SK-N-SH (cell line): ENCODE results near the gene ANAPC16. TPM values are rescaled to one million over a fixed set of nuclear protein-coding genes. Genes with fewer than 3 reads are reported as not detected.
A peak's percentile ranks its signal among the peaks of the same experiment; 100 is the strongest.

ENCODE experiments used
- CTCF ChIA-PET: fragments of 300-600, 350-600 bp; formaldehyde crosslinking; extraction: SDS; loops from one replicate; lab custom pipeline; 2021; lab: Yijun Ruan, JAX
- POLR2A ChIA-PET: fragments of 350-600 bp; sonication (Branson Sonifier 250); formaldehyde crosslinking; extraction: SDS; loops from one replicate; lab custom pipeline; 2020; ENCODE audit warnings: antibody characterized with exemption, inconsistent platforms; lab: Yijun Ruan, JAX
- DNase-seq: peaks from one replicate; pipeline ENCODE4 v3.0.0; 2012
- H2AFZ ChIP-seq: fragments of 200-600 bp; sonication (generic); 2 replicates; pipeline ENCODE4 v1.8.1; 2016; ENCODE audit warnings: antibody characterized with exemption, mild to moderate bottlenecking, low read depth
- H3F3A ChIP-seq: fragments of 200-600 bp; sonication (generic); replicated peaks from 2 replicates; pipeline ENCODE3; 2016; ENCODE audit warnings: antibody characterized with exemption, mild to moderate bottlenecking; ENCODE audit not compliant: insufficient read depth
- H3K27ac ChIP-seq, 2 experiments: fragments of 200-500 bp in 1 of 2; fragments of 200-600 bp in 1 of 2; sonication (Bioruptor generic) in 1 of 2; sonication (generic), shearing (Covaris generic) in 1 of 2; 2 replicates each; pipeline versions ENCODE4 v1.5.1 to v1.6.1; 2014 to 2016; ENCODE audit warnings: low read depth in 2 of 2, inconsistent platforms in 1 of 2, low read length in 1 of 2, mild to moderate bottlenecking in 1 of 2, mixed read lengths in 1 of 2
- H3K27me3 ChIP-seq: fragments of 200-600 bp; sonication (generic), shearing (Covaris generic); 2 replicates; pipeline ENCODE4 v1.6.1; 2016; ENCODE audit warnings: mixed run types; ENCODE audit not compliant: insufficient read depth
- H3K36me3 ChIP-seq, 2 experiments: fragments of 200-500 bp in 1 of 2; fragments of 200-600 bp in 1 of 2; sonication (Bioruptor generic) in 1 of 2; sonication (generic) in 1 of 2; replicated peaks in 1 of 2; 2 replicates each; pipeline versions ENCODE3 to v1.5.1; 2014 to 2016; ENCODE audit warnings: low read length in 1 of 2, mild to moderate bottlenecking in 1 of 2; ENCODE audit not compliant: insufficient read depth in 2 of 2, control insufficient read depth in 1 of 2
- H3K4me1 ChIP-seq, 2 experiments: fragments of 200-500 bp in 1 of 2; fragments of 200-600 bp in 1 of 2; sonication (Bioruptor generic) in 1 of 2; sonication (generic), shearing (Covaris generic) in 1 of 2; 2 replicates each; pipeline versions ENCODE4 v1.5.1 to v1.6.1; 2014 to 2016; ENCODE audit warnings: low read depth in 1 of 2, low read length in 1 of 2, mixed run types in 1 of 2; ENCODE audit not compliant: insufficient read depth in 2 of 2, control insufficient read depth in 1 of 2
- H3K4me2 ChIP-seq: fragments of 200-600 bp; sonication (generic), shearing (Covaris generic); 2 replicates; pipeline ENCODE4 v1.6.1; 2017; ENCODE audit warnings: mixed run types
- H3K4me3 ChIP-seq, 2 experiments: fragments of 200-500 bp in 1 of 2; fragments of 200-600 bp in 1 of 2; sonication (Bioruptor generic) in 1 of 2; sonication (generic), shearing (Covaris generic) in 1 of 2; 2 replicates each; pipeline versions ENCODE4 v1.5.1 to v1.8.1; 2014 to 2016; ENCODE audit warnings: low read depth in 2 of 2, inconsistent platforms in 1 of 2, low read length in 1 of 2, mild to moderate bottlenecking in 1 of 2, mixed read lengths in 1 of 2, moderate library complexity in 1 of 2
- H3K79me2 ChIP-seq: fragments of 200-600 bp; sonication (generic); 2 replicates; pipeline ENCODE4 v1.8.1; 2017; ENCODE audit warnings: mild to moderate bottlenecking; ENCODE audit not compliant: insufficient read depth
- H3K9ac ChIP-seq: fragments of 200-600 bp; sonication (generic); 2 replicates; pipeline ENCODE4 v1.6.1; 2017; ENCODE audit warnings: mixed run types
- H3K9me2 ChIP-seq: fragments of 200-600 bp; sonication (generic); 2 replicates; pipeline ENCODE4 v1.6.1; 2017; ENCODE audit warnings: mixed run types
- H3K9me3 ChIP-seq: fragments of 200-600 bp; sonication (generic); 2 replicates; pipeline ENCODE4 v1.6.1; 2017; ENCODE audit warnings: mixed run types, mild to moderate bottlenecking, moderate library complexity
- H4K20me1 ChIP-seq: fragments of 200-600 bp; sonication (generic); 2 replicates; pipeline ENCODE4 v1.6.1; 2017; ENCODE audit warnings: mild to moderate bottlenecking, mixed run types; ENCODE audit not compliant: insufficient read depth
- CHD2 ChIP-seq: fragments of 150-350 bp; IDR thresholded peaks from 2 replicates; pipeline ENCODE4 v1.6.1; 2018; ENCODE audit warnings: low read length; ENCODE audit not compliant: partially characterized antibody
- CTCF ChIP-seq: fragments of 200-600 bp; sonication (generic); IDR thresholded peaks from 2 replicates; pipeline ENCODE4 v1.6.1; 2017; ENCODE audit warnings: antibody characterized with exemption, mild to moderate bottlenecking, moderate library complexity
- ELF1 ChIP-seq: IDR thresholded peaks from 2 replicates; pipeline ENCODE4 v1.4.0; 2012
- EP300 ChIP-seq, 2 experiments: IDR thresholded peaks; 2 replicates each; pipeline versions ENCODE4 v1.4.0 to v1.6.1; 2012; ENCODE audit warnings: borderline replicate concordance in 1 of 2, low read depth in 1 of 2, low read length in 1 of 2
- FOSL2 ChIP-seq: IDR thresholded peaks from 2 replicates; pipeline ENCODE4 v1.4.0; 2012; ENCODE audit warnings: low read depth, mild to moderate bottlenecking, moderate library complexity, borderline replicate concordance
- FOXJ3 ChIP-seq: sonication (generic); formaldehyde crosslinking; IDR thresholded peaks from 2 replicates; pipeline ENCODE4 v1.5.1; 2020; ENCODE audit warnings: mild to moderate bottlenecking, missing genetic modification reagents
- FOXM1 ChIP-seq: IDR thresholded peaks from 2 replicates; pipeline ENCODE4 v1.4.0; 2012; ENCODE audit warnings: low read depth, mild to moderate bottlenecking
- GATA2 ChIP-seq: sonication (generic); formaldehyde crosslinking; IDR thresholded peaks from 2 replicates; pipeline ENCODE4 v1.5.0; 2020; ENCODE audit warnings: mild to moderate bottlenecking, missing genetic modification reagents
- JUND ChIP-seq: IDR thresholded peaks from 2 replicates; pipeline ENCODE4 v1.4.0; 2012
- MAX ChIP-seq: IDR thresholded peaks from 2 replicates; pipeline ENCODE4 v1.4.0; 2012; ENCODE audit warnings: low read depth
- MEF2A ChIP-seq: IDR thresholded peaks from 2 replicates; pipeline ENCODE4 v1.4.0; 2012; ENCODE audit warnings: low read depth, borderline replicate concordance
- NFIC ChIP-seq: IDR thresholded peaks from 2 replicates; pipeline ENCODE4 v1.4.0; 2012; ENCODE audit warnings: borderline replicate concordance
- PBX3 ChIP-seq: IDR thresholded peaks from 2 replicates; pipeline ENCODE4; 2012
- POLR2AphosphoS5 ChIP-seq: IDR thresholded peaks from 2 replicates; pipeline ENCODE4 v1.6.1; 2012; ENCODE audit warnings: low read depth, low read length
- RAD21 ChIP-seq: IDR thresholded peaks from 2 replicates; pipeline ENCODE4 v1.6.1; 2012; ENCODE audit warnings: mild to moderate bottlenecking, low read length
- RCOR1 ChIP-seq: fragments of 150-350 bp; IDR thresholded peaks from 2 replicates; pipeline ENCODE4 v1.6.1; 2017; ENCODE audit warnings: antibody characterized with exemption, low read length
- REST ChIP-seq: IDR thresholded peaks from 2 replicates; pipeline ENCODE4 v1.6.1; 2012; ENCODE audit warnings: mild to moderate bottlenecking, low read depth, low read length, moderate library complexity
- RFX5 ChIP-seq: IDR thresholded peaks from 2 replicates; pipeline ENCODE4 v1.6.1; 2012; ENCODE audit warnings: mild to moderate bottlenecking, improper control_type of control experiment, low read length
- RXRA ChIP-seq: IDR thresholded peaks from 2 replicates; pipeline ENCODE4 v1.4.0; 2012; ENCODE audit warnings: low read depth, mild to moderate bottlenecking, borderline replicate concordance
- SIN3A ChIP-seq: IDR thresholded peaks from 2 replicates; pipeline ENCODE4 v1.6.1; 2012; ENCODE audit warnings: low read depth, mild to moderate bottlenecking, low read length, moderate library complexity, borderline replicate concordance
- SMC3 ChIP-seq: IDR thresholded peaks from 2 replicates; pipeline ENCODE4 v1.6.1; 2012; ENCODE audit warnings: low read depth, low read length, improper control_type of control experiment
- TAF1 ChIP-seq: IDR thresholded peaks from 2 replicates; pipeline ENCODE4 v1.6.1; 2012; ENCODE audit warnings: low read depth, mild to moderate bottlenecking, low read length, moderate library complexity, borderline replicate concordance
- TCF12 ChIP-seq: IDR thresholded peaks from 2 replicates; pipeline ENCODE4 v1.4.0; 2012
- TEAD4 ChIP-seq: IDR thresholded peaks from 2 replicates; pipeline ENCODE4 v1.4.0; 2012; ENCODE audit warnings: mild to moderate bottlenecking, borderline replicate concordance; ENCODE audit not compliant: insufficient read depth
- USF2 ChIP-seq: fragments of 150-350 bp; IDR thresholded peaks from 2 replicates; pipeline ENCODE4 v1.6.1; 2017; ENCODE audit warnings: antibody characterized with exemption, low read length, low read depth, borderline replicate concordance
- YY1 ChIP-seq: IDR thresholded peaks from 2 replicates; pipeline ENCODE4 v1.4.0; 2012; ENCODE audit warnings: low read depth, mild to moderate bottlenecking
- WGBS: methylation state at CpG from one replicate; pipeline ENCODE4 v1.1.6; 2017; ENCODE audit warnings: low lambda C conversion rate; 5-methylcytosine and 5-hydroxymethylcytosine counted together
- polyA plus RNA-seq, 3 experiments: library from polyadenylated mRNA; depleted of rRNA; stranded (reverse); fragments of >200 nt; gene quantifications; 2 replicates each; pipeline ENCODE4 v1.2.3, GENCODE V29; 2012

The ANAPC16 gene
- polyA plus RNA-seq, 1 of the 3 experiments (the other 2 are of a cell fraction), result 45.2 TPM

GRCh38 chr10:72173619-72174296 is 42.1 kb upstream of the ANAPC16 start:
- Histone ChIP-seq H3K9me2 (no peaks in the 10 kb centered on the region), H3K27ac (peak overlapping the region; percentile 80 to 90), H3K4me3 (no peak overlapping the region), H3K4me2 (peak overlapping the region; percentile 40), H3K27me3 (no peaks in the 10 kb centered on the region), H3K9ac (no peak overlapping the region), H3K4me1 (peaks cover 12 to 38% of the 10 kb centered on the region in 2 experiments), H3K79me2 (no peaks in the 10 kb centered on the region), H4K20me1 (no peaks in the 10 kb centered on the region), H2AFZ (no peak overlapping the region), H3F3A (peaks cover 59% of the 10 kb centered on the region), H3K9me3 (no peaks in the 10 kb centered on the region), H3K36me3 (peaks cover 6 to 9% of the 10 kb centered on the region in 2 experiments)
- peak; percentile 37 for DNase-seq
- WGBS, result 14% methylated on average over 7 of the region's 7 CpGs
- CTCF ChIA-PET, result interaction anchor here (0.8 to 1.7 kb wide), 6 partner anchors 8 to 277 kb away, joined by 3 to 5 read pairs (median 4); no protein-coding TSS in a partner anchor
- POLR2A ChIA-PET, result interaction anchor here (0.6 to 1.4 kb wide), 2 partner anchors 9 to 276 kb away, joined by 4 to 5 read pairs; no protein-coding TSS in a partner anchor
- TF ChIP-seq FOSL2 (no peak), NFIC (peak; percentile 65; the same call in 1 of the 2 replicates), EP300 (IDR thresholded peaks at IDR 0.05; ENCODE audit: borderline replicate concordance in 1 of 2, low read depth in 1 of 2, low read length in 1 of 2) (peak; percentile 19 to 47; a peak in 2 of 4 replicates), FOXM1 (no peak), TAF1 (no peak), YY1 (no peak), REST (no peak), CHD2 (no peak), USF2 (no peak; the same call in 1 of the 2 replicates), MAX (no peak), RFX5 (no peak), TCF12 (peak; percentile 26; the same call in 1 of the 2 replicates), TEAD4 (peak; percentile 21; the same call in 1 of the 2 replicates), ELF1 (no peak), RCOR1 (no peak), MEF2A (0 out of 2 replicates have a peak, but pooled peaks have one; percentile 19), SIN3A (no peak), RXRA (peak; percentile 45; the same call in 1 of the 2 replicates), PBX3 (peak; percentile 32; the same call in 1 of the 2 replicates), CTCF (no peak), GATA2 (CRISPR knock-in tag) (no peak), RAD21 (no peak), POLR2AphosphoS5 (no peak), FOXJ3 (CRISPR knock-in tag) (no peak), SMC3 (no peak), JUND (no peak; the same call in none of the 2 replicates)
